ENCODE results near the gene LUC7L2. TPM values are rescaled to one million over a fixed set of nuclear protein-coding genes. Genes with fewer than 3 reads are reported as not detected.
A peak's percentile ranks its signal among the peaks of the same experiment; 100 is the strongest.

LUC7L2 gene
- total and polyA plus RNA-seq, 9 of the 15 experiments (the other 6 are each of a cell fraction or from before 2014, with no cell fraction given), result 56.1 to 207 (median 141) TPM

DNA sequence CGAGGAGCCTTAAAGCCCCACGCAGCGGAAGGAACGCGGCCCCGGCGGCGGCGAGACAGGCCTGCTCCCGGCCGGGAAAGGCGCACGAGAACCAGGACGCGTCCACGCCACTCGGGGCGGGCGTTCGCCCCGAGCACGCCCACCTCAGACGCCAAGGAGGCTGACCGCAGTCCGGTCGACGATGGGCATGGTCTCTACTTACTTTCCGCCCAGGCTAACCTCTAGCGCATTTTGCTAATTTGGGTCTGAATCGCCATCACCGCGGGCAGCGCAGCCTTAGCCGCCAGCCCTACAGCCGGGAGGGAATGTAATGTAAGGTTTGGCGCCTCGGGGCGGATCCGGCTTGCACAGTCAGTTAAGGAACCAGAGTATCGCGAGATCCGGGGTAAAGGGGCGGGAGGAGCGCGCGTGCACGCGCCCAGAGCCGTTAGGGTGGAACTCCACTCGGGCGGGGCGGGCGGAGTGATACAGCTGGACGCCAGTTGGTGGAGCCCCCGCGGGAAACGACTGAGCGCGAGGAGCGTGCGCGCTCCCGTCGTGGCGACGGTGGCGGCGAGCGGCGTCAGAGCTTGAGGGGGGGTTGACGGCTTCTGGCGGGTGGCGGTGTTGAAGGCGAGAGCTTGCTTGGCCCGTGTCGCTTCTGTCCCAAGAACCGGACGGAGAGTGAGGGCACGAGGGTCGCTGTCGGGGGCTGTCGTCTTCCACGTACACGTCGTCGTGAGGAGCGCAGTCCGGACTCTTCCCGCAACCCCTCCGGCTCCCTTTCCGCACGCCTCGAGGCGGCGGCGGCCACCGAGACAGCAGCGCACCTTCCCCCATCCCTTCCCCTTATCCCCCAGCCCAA lies at the start of gene LUC7L2 (continued):
- TF ChIP-seq CC2D1A (IDR thresholded peaks at IDR 0.05) (peak; percentile 86), PHF20 (IDR thresholded peaks at IDR 0.05; ENCODE audit: partially characterized antibody) (peak; percentile 71), ATF7 (IDR thresholded peaks at IDR 0.05) (peak; percentile 90), DACH1 (IDR thresholded peaks at IDR 0.05; ENCODE audit: partially characterized antibody) (no peak), ZNF124 (CRISPR knock-in tag; IDR thresholded peaks at IDR 0.05) (0 out of 2 replicates have a peak, but pooled peaks have one; percentile 86), ADNP (tag; IDR thresholded peaks at IDR 0.05) (no peak), ZC3H4 (CRISPR knock-in tag; IDR thresholded peaks at IDR 0.05; ENCODE audit: borderline replicate concordance) (peak; percentile 99), FOXA1 (IDR thresholded peaks at IDR 0.05; ENCODE audit: borderline replicate concordance) (no peak), SNRNP70 (optimal IDR thresholded peaks at IDR 0.05; ENCODE audit: low read depth, low read length) (no peak), JUND (IDR thresholded peaks at IDR 0.05; ENCODE audit: borderline replicate concordance, low read depth, low read length) (peak; percentile 53; the same call in 1 of the 2 replicates), JUND (tag; IDR thresholded peaks at IDR 0.05; ENCODE audit: borderline replicate concordance, low read depth, low read length) (peak; percentile 50; the same call in 1 of the 3 replicates), ZNF436 (CRISPR knock-in tag; IDR thresholded peaks at IDR 0.05) (no peak), GTF2A2 (tag; IDR thresholded peaks at IDR 0.05) (no peak), ASH1L (IDR thresholded peaks at IDR 0.05; ENCODE audit: borderline replicate concordance, low read depth, partially characterized antibody) (no peak), DMBX1 (CRISPR knock-in tag; IDR thresholded peaks at IDR 0.05; ENCODE audit: borderline replicate concordance) (no peak), NFXL1 (CRISPR knock-in tag; IDR thresholded peaks at IDR 0.05) (0 out of 2 replicates have a peak, but pooled peaks have one; percentile 39), SLC30A9 (CRISPR knock-in tag; IDR thresholded peaks at IDR 0.05) (no peak), SP1 (CRISPR knock-in tag; IDR thresholded peaks at IDR 0.05) (peak; percentile 99), GTF2F1 (IDR thresholded peaks at IDR 0.05; ENCODE audit: low read depth, low read length) (peak; percentile 93; the same call in 1 of the 2 replicates), MXI1 (IDR thresholded peaks at IDR 0.05; ENCODE audit: low read depth, low read length) (peak; percentile 83; the same call in 1 of the 2 replicates)
- TF ChIP-seq, protein P1, sequence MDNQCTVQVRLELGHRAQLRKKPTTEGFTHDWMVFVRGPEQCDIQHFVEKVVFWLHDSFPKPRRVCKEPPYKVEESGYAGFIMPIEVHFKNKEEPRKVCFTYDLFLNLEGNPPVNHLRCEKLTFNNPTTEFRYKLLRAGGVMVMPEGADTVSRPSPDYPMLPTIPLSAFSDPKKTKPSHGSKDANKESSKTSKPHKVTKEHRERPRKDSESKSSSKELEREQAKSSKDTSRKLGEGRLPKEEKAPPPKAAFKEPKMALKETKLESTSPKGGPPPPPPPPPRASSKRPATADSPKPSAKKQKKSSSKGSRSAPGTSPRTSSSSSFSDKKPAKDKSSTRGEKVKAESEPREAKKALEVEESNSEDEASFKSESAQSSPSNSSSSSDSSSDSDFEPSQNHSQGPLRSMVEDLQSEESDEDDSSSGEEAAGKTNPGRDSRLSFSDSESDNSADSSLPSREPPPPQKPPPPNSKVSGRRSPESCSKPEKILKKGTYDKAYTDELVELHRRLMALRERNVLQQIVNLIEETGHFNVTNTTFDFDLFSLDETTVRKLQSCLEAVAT (IDR thresholded peaks at IDR 0.05), result peak; percentile 92 to 95
- TF ChIP-seq, protein P2, sequence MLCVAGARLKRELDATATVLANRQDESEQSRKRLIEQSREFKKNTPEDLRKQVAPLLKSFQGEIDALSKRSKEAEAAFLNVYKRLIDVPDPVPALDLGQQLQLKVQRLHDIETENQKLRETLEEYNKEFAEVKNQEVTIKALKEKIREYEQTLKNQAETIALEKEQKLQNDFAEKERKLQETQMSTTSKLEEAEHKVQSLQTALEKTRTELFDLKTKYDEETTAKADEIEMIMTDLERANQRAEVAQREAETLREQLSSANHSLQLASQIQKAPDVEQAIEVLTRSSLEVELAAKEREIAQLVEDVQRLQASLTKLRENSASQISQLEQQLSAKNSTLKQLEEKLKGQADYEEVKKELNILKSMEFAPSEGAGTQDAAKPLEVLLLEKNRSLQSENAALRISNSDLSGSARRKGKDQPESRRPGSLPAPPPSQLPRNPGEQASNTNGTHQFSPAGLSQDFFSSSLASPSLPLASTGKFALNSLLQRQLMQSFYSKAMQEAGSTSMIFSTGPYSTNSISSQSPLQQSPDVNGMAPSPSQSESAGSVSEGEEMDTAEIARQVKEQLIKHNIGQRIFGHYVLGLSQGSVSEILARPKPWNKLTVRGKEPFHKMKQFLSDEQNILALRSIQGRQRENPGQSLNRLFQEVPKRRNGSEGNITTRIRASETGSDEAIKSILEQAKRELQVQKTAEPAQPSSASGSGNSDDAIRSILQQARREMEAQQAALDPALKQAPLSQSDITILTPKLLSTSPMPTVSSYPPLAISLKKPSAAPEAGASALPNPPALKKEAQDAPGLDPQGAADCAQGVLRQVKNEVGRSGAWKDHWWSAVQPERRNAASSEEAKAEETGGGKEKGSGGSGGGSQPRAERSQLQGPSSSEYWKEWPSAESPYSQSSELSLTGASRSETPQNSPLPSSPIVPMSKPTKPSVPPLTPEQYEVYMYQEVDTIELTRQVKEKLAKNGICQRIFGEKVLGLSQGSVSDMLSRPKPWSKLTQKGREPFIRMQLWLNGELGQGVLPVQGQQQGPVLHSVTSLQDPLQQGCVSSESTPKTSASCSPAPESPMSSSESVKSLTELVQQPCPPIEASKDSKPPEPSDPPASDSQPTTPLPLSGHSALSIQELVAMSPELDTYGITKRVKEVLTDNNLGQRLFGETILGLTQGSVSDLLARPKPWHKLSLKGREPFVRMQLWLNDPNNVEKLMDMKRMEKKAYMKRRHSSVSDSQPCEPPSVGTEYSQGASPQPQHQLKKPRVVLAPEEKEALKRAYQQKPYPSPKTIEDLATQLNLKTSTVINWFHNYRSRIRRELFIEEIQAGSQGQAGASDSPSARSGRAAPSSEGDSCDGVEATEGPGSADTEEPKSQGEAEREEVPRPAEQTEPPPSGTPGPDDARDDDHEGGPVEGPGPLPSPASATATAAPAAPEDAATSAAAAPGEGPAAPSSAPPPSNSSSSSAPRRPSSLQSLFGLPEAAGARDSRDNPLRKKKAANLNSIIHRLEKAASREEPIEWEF (CRISPR knock-in tag; IDR thresholded peaks at IDR 0.05), result no peak
